GM19035 (cell line): ENCODE data around the gene SMIM29.
"Not testable (repeated sequence)": the region's sequence is repeated elsewhere in the genome, so short reads cannot be mapped to it uniquely, and the experiment has no call there.

Experiments used
- ATAC-seq: cut with Tn5 transposase; IDR thresholded peaks from one replicate; pipeline ENCODE4 v1.9.1; 2021; ENCODE audit not compliant: unreplicated experiment

The SMIM29 gene

DNA sequence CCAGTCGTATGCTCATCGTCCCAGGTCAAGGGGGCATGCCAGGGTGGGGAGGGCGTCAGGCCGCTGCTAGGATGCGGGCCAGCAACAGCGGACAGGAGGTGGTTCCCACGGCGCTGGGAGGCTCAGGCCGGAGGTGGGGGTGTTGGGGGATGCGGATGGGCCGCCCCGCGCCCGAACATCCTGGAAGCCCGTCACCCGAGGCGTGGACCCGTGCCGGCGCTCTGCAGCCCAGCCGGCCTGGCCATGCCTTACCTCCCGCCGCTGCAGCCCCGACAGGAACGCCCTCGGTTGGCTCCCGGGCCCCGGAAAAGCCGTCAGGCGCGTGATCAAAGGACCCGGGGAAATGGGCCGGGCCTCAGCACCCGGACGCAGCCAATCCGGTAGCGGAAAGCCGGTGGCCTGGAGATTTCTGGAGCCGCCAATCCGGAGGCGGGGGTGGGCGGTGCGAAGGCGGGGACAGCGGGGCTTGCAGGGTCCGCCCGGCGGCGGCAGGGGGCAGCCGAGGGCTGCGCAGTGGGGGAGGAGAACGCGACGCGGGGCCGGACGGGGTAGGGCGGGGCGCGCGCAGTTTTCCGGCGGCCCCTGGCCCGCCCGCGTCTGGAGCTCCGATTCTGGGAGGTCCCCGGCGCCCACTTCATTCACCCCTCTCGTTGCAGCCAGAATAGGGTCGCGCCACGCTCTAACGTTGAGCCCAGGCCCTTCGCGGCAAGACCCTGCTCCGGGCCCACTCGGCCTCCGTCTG, at the start of gene SMIM29:
SMIM29 (minus strand) TSS at position 280 of the 742 bp plus-strand sequence. CDS start 1,215 bp downstream, outside the sequence.
- ATAC-seq, result peak; percentile 81

- ATAC-seq, result peak; percentile 56
These were observed 46.9 kb upstream of the SMIM29 start for GRCh38 chr6:34295721-34296120.

GRCh38 chr6:34292954-34293353, 44.1 kb upstream of the SMIM29 start:
- no peak for ATAC-seq

DNA sequence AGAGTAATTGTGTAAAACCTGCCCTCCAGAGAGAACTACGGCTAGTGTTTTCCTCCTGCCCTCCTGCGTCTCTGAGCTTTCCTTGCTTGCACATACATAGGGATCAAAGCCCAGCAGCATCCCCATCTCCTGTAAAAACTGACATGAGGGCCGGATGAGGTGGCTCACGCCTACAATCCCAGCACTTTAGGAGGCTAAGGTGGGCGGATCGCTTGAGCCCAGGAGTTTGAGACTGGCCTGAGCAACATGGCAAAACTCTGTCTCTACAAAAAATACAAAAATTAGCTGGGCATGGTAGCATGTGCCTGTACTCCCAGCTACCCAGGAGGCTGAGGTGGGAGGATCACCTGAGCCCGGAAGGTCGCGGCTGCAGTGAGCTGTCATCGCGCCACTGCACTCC, 40.3 kb upstream of the SMIM29 start:
- ATAC-seq, result no peak

DNA sequence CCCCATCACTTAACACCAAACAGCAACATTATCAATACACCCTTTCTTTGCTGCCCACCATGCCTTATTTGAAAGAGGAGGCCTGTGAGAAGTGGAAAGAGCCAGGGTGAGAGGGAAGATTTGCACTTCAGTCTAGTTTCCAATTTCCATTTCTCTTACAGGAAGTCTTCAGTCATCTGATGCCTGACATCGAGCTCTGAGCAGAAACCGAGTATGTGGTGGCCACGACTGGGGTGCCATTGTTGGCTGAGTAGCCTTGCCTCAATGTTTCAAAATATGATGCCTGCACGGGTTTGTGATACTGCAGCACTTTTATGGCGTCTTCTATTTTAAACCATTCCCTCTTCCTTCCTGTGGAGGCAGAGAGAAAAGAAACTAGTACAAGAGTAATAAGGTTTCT, 39.8 kb upstream of the SMIM29 start:
- no peak for ATAC-seq

DNA sequence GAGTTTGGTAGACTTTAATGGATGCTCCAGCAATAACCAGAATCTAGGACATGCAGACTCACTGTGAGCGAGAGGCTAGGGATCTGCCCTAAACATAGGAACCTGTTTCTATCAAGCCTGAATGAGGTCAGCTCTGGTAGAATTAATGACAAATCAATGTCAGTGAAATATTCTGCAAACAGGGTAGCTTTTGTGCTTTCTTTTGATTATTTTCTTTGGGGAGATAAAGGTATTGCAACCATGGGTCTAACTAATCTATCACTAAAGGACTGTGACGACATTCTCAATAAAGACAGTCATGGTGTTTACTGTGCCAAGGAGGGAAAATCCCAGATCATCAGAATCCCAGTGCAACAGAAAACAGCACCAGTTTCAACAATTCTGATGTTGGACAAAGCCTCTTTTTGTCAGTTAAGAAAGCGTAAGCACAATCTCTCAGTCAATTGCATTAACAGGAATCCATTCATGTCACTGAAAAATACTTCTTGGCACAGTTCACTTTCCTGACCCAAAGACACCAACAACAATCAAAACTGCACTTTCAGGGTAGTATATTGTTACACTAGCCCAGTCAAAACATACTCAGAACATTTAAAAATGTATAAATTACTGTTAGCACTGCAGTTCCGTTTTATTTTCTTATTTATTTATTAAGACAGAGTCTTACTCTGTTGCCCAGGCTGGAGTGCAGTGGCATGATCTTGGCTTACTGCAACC, 36.8 kb upstream of the SMIM29 start:
- no peak for ATAC-seq

- ATAC-seq, result no peak
These were observed 36.0 kb upstream of the SMIM29 start for GRCh38 chr6:34284563-34285447.

DNA sequence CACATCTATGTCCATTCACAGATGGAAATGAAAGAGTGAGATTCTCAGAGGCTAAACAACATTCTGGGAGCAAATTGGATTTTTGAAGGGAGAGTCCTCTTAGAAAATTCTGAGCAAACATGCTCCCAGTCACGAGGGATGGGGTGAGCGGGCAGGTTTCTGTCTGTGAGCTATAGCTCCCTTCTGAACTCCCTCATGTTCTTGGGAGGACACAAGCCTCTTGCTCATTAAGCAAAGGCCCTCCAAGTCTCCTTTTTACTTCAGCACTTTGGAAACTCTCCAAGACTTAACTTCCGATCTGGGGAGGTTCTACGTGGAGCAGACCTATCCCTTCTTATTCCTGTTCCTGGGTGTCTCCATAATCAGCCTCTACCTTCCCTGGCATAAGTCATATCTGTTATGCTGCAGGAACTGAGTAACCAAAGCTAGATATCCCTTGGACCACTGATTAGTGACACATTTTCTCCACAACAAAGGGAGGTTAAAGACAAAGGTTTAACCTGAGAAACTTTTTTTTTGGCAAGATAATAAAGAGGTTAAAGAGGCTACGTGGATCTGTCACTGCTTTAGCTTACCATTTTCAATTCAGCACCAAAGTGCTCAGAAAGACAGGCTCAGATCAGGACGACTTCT, 33.0 kb upstream of the SMIM29 start:
- no peak for ATAC-seq

- ATAC-seq, result no peak
These were observed 31.4 kb upstream of the SMIM29 start for GRCh38 chr6:34280216-34280615.

DNA sequence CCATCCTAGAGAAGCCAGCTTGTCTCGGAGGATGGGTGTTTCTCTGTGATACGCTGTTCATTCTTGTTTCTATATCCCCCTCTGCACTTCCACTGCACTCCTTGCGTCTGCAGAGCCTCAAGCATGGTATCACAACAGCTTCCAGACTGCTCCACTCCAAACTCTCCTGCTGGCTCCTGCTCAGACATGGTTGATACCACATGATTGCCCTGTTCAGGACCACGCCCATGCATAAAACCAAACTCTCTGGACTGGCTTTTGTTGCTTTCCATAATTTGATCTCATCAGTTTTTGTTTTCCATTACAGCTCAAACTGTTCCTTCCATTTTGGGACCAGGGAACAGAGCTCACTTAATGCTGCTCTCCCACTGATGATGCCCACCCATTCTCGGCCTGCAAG, 30.0 kb upstream of the SMIM29 start:
- ATAC-seq, result no peak

GRCh38 chr6:34277763-34278112, 28.9 kb upstream of the SMIM29 start:
- no peak for ATAC-seq

DNA sequence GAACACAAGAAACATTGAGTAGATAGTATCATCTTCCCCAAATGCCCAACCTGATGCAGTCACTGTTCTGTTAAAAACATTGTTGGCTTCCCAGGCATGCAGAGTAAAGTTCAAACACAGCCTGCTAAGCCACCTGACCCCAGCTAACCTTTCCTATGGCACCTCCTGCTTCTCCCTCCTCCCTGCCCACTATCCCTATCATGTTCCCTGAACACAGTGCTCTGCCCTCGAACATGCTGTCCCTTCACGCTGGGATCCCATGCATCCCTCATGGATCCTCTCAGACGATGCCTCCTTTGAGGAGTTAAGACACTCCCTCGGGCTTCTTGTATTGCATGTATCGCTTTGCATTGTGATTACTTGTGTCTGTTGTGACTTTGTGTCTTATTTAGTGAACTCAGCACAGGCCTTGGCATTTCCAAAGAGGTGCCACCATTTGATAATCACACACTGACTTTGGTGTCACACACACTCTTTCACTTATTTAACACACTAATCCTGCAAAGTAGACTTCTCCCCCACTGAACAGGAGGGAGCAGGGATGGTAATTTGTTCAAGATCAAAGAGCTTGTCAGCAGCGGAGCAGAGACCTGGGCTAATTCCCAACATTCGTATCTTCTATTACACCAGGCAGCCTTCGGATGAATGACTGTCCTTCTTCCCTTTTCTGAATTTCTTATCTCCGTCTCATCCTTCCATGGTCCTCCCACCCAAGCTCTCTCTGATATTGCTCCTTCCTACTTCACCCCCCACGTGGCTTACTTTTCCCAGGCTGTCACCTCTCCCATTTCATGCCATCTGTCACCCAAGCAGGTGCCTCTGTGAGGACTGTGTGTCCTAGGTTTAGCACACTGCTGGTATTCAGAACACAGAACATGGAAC, 28.3 kb upstream of the SMIM29 start:
- no peak for ATAC-seq

- ATAC-seq, result no peak
These were observed 27.4 kb upstream of the SMIM29 start for GRCh38 chr6:34276191-34276590.

DNA sequence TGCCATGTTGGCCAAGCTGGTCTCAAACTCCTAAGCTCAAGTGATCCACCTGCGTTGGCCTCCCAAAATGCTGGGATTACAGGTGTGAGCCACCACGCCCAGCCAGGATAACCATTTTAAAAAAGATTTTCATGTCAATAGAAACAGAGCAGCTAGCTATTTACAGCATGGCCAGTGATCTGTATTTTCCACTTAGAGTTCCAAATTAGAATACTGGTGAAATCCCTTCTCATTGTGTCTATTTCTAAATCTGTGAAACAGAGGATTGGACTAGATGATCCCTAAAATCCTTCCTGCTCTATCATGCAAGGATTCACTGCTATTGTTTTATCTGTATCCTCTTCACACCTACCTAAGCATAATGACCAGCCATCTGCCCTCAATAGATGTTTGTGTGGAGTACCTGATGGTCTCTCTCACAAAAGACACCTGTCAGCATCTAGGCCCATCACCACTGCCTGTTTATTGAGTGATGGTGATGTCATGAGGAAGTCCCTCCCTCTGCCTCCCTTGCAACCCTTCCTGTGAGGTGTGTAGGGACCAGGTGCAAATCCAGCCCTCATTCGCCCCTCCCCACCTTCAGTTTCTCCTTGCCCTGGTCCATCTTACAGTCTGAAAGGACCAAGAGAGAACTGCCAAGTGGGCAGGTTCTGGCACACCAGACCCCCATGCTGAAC, 26.5 kb upstream of the SMIM29 start:
- no peak for ATAC-seq

DNA sequence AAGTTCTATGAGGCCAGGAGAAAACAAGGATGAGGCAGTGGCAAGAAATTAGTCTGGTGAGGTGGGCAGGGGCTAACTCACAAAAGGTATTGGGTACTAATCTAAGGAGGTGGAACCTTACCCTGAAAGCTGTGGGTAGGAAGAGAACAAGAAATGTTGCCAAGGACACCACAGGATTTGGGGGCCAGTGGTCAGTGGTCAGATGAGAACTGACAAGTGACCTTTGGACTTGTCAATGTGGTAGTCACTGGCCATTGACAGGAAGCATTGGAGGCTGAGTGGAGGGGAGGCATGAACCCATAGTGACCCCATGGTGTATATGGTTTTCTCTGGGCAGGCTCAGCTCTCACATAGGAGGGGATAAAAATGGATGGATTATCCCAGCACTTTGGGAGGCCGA, 25.3 kb upstream of the SMIM29 start:
- ATAC-seq, result no peak

- no peak for ATAC-seq
These were observed 24.5 kb upstream of the SMIM29 start for GRCh38 chr6:34273242-34273805.

DNA sequence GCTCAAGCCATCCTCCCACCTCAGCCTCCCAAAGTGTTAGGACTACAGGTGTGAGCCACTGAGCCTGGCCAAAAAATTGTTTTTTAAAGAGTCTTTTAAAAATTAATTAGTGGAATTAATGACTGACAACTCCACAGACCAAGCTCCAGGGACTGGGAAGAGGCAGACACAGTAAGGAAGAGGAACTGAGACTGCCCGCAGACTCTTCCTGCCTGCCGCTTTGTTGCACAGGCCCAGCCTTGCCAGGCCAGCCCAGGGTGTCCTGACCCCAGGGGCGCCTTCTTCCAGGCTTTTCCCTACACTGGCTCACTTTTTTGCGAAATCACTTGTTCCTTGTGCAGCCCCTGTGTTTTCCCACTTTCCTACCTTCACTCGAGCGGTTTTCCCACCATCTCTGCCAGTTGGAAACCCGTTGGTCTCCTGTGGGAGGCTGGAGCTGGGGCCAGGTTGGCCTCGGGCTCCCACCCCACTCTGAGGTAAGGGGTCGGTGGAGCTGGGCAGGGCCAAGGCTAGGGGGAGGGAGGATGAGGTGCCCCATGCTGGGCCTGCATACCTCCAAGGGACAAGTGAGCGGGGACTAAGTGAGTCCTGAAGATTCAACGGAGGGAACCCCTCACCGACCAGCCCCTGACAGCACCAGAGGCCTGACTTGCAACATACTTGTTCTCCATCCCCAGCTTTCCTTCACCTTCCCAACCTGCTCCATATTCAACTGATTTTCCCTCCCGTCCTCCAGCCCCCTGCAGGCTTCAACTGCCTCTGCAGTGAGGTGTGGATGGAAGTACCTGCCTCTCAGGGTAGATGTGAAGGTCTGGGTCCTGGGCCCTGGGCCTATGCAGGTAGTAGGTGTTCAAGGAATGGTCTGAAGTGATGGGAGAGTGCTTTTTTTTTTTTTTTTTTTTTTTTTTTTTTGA, 23.5 kb upstream of the SMIM29 start:
- no peak for ATAC-seq

GRCh38 chr6:34269658-34270341, 21.0 kb upstream of the SMIM29 start:
- ATAC-seq, result not testable (repeated sequence)
